COLO668 (cell line): ENCODE results near the gene PHC1.
"Not testable (repeated sequence)": the region's sequence is repeated elsewhere in the genome, so short reads cannot be mapped to it uniquely, and the experiment has no call there.

Source experiments
- DNase-seq: peaks from one replicate; lab custom pipeline; 2025; ENCODE audit not compliant: unreplicated experiment; lab: John Stamatoyannopoulos, UW

PHC1 gene

DNA sequence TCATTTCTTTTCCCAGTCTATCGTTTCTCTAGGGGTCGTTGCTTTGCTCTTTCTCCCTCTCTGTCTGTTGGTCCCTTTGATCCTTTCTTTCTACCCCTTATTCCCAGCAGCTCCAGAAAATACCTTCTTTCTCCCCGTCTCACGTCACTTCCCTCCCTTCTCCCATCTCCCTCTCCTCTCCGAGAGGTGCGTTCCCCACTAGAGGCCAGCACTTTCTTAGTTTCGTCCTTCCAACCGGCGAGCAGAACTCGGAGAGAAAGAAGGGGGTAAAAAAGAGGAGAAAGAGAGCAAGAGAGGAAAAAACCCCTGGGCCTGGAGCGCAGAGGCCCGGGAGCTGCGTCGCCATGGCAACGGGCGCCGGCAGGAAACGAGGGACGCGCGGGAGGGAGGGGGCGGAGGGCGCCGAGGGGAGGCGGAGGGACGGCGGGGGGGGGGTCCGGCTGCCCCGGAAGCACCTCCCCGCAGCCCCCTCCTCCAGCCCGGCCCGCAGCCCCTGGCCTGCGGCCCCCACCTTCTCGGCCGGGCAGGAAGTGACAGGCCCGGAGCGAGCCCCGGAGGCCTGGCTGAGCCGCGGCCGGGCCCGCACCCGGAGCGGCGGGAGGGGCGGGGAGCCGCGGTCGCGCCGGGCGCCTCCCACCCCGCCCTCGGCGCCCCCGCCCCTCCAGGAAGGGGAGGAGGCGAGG is at the start of gene PHC1:
Gene PHC1 (plus strand): TSS at position 477 of the 683 bp plus-strand sequence. CDS start 3,169 bp downstream, outside the sequence.
- peak; percentile 73 for DNase-seq

DNA sequence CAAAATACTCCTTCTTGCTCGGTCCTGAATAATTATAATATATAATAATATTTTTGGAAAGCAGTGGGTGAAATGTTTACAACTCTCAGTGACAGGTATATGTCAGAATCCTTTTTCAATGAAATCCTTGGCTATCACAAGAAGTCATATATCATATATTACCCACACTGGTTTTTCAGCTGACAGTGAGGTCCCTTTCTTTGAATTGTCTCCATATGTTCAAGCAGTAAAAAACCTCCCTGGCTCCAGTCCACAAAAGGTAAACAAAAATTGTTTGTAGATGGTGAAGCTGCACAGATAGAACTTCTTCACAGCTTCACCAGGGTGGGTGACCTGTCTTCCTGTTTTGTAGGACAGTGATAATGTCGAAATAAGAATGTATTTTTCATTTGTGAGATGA is 47.9 kb upstream of the PHC1 start:
- no peak for DNase-seq

DNA sequence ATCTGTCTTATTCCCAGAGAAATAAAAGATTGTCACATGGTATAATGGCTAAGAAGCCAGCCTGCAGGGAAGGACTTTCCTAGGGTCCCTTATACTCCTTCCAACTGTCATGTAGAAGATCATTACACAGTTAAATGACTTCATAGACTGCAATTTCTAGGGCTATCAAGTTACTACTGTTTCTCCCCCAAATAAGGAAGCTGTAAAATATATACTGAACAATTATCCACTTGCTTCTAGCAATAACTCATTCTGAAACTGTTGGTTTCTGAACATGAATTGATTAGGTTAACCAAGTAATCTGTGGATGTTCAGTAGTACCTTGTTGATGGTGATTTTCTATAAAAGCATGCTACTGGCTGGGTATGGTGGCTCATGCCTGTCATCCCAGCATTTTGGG is 47.3 kb upstream of the PHC1 start:
- DNase-seq = no peak

DNA sequence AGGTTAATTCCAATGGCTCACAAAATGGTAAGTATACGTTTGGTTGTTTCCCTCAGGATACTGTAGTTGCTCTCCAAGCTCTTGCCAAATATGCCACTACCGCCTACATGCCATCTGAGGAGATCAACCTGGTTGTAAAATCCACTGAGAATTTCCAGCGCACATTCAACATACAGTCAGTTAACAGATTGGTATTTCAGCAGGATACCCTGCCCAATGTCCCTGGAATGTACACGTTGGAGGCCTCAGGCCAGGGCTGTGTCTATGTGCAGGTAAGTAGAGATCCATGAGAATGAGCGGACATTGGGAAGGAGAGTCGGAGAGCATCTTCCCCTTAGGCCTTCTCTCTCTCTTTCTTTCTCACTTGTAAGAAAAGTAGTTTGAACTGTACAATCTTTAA is 46.5 kb upstream of the PHC1 start:
- no peak for DNase-seq

DNA sequence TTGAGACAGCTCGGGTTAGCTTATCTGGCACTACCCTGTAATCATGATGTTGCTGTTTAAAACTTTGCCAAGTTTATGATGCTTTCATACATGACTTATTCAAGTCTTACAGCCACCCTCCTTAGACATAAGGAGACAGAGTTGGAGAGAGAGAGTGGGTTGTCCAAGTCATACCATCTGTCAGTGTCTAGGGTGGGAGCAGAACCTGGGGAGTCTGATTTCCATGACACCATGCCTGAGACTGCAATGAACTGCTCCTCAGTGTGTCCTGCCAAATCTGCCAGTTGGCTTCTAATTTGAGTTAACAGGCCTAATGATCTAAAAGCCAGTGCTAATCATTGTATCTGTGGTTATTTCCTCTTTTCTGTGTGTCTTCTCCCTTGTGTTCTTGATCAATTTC is 43.7 kb upstream of the PHC1 start:
- no peak for DNase-seq

DNA sequence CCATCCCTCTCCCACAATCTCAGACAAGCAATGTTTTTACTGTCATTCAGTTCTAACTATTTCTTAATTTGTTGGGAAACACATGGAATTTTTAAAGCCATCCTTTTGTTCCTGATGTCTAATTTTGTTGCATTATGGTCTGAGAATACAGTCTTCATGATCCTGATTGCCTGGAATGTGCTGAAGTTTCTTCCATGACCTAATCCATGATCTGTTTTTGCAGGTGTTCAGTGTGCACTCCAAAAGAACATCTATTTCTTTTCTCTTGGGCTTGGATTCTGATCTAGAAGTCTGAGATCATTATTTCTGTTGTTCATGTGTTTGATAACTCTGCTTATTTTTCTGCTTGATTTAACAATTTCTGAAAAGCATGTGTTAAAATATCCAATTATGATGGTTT is 43.2 kb upstream of the PHC1 start:
- no peak for DNase-seq

DNA sequence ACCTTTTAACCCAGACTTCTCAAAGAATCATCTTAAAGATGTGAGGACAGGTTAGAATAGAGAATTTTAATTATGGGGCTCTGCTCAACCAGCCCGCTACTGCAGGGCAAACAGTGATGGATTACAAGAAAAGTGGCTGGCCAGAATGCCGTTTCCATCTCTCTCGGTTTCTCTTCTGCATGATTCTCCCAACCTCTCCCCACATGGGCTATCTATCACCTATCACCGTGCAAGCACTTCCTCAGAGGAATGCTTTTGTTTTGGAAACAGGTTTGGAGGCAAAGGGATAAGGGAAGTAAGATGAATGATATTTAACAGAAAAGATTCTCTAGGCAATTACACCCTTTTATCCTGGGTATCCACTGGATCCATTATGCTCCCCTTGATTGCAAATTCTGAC is 37.4 kb upstream of the PHC1 start:
- no peak for DNase-seq

DNA sequence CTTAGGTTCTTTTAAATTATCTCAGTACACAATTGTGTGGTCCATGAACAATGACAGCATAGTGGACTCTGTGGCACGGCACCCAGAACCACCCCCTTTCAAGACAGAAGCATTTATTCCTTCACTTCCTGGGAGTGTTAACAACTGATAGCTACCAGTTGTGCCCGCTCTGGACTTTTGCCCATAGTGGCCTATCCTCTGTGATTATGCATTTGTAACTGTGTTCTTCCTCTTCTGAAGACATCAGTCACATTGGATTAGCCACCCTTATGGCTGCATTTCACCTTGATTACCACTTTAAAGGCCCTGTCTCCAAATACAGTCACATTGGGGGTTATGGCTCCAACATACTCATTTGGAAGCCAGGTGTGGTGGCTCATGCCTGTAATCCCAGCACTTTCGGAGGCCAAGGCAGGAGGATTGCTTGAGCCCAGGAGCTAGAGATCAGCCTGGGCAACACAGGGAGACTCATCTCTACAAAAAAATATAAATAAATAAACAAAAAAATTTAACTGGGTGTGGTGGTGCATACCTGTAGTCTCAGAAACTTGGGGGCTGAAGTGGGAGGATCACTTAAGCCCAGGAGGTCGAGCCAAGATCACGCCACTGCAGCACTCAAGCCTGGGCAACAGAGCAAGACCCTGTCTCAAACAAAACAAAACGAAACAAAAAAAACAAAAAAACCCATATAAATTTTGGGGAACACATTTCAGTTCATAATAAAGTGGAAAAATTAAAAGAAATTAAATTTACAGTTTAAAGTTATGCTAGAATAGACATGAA is 27.6 kb upstream of the PHC1 start:
- no peak for DNase-seq

DNA sequence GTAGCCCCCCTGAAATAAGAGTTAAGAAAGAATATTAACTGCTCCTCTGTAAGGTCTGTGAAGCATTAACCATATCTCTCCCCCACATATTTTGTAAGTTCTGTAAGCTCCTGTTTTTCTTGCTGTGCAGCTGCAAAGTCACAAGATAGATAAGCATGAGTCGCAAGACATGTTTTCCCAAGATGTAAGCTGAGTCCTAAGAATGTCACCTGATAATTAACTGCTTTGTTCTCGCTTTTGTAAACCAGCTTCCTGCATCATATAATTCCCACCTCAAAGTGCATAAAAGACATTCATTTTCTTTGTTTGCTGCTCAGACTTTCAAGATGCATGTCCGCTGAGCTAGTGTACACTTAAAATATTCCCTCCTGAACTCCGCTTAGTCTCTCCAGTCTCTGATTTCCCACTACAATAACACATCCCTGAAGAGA is 27.0 kb upstream of the PHC1 start:
- no peak for DNase-seq

DNA sequence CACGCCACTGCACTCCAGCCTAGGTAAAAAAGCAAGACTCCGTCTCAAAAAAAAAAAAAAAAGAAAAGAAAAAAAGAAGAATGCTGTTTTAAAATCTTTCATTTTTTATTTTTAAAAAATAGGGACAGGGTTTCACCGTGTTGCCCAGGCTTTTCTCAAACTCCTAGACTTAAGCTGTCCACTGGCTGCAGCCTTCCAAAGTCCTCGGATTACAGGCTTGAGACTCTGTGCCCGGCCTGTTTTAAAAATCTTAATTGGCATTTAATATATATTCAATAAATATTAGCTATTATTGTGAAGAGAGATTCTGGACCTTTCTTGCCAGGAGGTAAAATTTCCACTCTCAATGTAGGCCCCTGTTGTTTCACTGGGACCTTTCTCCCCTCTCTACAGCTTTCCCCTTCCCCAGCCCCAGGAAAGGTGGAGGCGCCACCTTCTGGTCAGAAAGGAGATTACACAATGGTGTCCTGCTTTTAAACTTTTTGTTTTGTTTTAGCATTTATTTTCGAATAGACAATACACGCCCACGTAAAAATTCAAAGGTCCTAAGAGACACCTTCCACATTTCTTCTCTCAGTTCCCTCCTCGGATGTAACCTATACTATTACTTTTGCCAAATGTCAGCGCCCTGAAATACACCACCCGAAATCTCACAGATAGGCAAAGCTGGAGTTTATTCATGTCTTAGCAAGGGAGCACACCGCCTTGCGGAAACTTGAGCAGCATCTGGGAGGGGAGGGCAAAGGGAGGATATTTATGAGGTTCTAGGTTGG is 23.8 kb upstream of the PHC1 start:
- DNase-seq = peak; percentile 18

DNA sequence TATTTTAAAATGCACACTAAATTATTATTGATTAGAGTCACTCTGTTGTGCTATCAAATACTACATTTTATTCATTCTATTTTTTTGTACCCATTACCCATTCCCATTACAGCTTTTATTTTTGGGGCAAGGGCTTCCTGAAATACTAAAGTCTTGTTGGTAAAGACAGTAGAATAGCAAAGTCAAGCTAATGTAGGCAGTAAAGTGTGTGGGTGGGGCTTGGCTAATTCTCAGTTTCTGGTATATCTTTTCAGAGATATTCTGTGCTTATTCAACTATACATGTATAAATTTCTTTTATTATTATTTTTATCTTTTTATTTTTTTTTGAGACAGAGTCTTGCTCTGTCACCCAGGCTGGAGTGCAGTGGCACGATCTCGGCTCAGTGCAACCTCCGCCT is 22.3 kb upstream of the PHC1 start:
- no peak for DNase-seq

DNA sequence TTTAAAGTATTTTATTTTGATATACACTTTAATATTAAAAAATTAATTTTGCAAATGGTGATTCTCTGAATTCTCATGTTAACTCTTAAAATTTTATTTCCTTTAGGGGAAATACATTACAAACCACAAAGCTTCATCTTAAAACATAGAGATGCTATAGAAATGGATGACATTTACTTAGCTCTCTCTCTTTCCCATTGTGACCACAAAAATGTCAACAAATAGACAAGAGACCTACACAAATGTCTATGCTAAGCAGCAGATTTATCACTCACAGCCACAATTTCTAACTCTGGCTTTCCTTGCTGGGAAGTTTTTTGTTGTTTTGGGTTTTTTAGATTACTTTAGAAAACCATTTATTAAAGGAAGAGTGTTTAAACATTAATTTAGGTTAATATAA is 19.9 kb upstream of the PHC1 start:
- no peak for DNase-seq

DNA sequence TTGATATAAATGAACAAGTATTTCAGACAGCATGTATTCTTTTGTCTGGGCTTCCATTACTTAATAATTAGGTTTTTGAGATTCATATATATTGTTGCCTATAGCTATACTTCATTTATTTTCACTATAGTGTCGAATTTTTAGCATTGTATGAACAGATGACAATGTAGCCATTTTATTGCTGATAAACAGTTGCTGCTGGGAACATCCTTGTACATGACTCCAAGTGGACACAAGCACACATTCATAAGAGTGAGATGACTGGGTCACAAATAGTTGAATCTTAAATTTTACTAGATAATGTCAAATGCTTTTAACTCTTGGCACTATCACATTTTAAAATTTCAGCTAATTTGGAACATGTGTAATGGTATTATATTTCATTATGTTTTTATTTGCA is 19.3 kb upstream of the PHC1 start:
- no peak for DNase-seq

DNA sequence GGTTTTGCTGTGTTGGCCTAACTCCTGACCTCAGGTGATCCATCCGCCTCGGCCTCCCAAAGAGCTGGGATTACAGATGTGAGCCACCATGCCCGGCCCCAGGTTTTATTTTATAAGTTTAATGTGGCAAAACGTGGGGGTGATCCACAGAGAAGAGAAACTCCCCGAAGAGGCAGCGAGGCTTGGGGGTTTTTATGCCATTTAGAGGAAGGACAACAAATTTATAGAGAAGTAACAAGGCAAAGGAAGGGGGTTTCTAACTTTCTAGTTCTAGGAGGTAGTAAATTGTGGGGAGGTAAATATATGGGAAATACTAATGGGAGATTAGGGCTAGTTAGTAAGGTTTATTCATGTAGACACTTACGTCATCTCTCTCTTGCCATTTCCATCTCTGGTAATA is 17.2 kb upstream of the PHC1 start:
- DNase-seq = no peak

DNA sequence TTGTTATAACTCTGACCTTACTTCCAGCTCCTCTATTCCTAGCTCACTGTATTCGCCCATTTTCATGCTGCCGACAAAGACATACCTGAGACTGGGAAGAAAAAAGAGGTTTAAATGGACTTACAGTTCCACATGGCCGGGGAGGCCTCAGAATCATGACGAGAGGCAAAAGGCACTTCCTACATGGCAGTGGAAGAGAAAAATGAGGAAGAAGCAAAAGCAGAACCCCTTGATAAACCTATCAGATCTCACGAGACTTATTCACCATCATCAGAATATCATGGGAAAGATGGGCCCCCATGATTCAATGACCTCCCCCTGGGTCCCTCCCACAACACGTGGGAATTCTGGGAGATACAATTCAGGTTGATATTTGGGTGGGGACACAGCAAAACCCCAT is 14.5 kb upstream of the PHC1 start:
- no peak for DNase-seq

DNA sequence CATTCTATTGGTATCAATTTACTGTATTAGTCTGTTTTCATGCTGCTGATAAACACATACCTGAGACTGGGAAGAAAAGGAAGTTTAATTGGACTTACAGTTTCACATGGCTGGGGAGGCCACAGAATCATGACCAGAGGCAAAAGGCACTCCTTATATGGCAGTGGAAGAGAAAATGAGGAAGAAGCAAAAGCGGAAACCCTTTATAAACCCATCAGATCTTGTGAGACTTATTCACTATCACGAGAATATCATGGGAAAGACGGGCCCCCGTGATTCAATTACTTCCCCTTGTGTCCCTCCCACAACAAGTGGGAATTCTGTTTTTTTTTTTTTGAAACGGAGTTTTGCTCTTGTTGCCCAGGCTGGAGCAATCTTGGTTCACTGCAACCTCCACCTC is 11.6 kb upstream of the PHC1 start:
- DNase-seq = not testable (repeated sequence)

DNA sequence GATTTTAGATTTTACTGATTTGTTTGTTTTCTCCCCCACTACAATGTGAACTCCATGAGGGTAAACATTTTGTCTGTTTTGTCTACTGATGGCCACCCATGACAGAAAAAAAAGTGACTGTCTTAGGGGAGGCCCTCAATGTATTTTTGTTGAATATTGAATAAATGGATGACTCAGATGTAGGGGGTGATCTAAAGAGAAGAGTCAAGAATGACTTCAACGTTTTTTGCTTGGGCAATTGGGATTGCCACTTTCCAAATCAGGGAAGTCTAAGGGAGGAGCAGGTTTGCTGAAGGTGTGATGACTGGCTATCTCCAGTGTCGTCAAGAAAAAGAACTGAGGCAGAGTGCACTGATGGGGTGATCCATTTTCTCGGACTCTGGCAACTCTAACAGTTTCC is 10.7 kb upstream of the PHC1 start:
- no peak for DNase-seq

DNA sequence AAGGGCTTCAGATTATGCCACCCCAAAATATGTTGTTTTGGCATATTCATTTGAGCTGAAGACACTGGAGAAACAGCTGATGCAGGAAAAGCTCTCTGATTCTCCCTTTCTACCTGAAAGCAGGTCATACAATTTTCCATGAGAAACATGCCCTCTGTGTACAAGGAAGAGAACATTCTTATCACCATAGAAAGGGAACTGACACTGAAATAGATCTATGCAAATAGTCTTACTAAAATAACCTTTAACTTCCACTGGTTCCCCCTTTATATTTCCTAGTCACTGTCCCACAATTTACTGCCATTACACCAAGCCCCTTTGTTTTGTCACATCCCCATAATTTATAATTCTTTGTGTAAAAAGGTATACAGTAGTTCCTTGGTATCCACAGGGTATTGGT is 9.6 kb upstream of the PHC1 start:
- DNase-seq = no peak

DNA sequence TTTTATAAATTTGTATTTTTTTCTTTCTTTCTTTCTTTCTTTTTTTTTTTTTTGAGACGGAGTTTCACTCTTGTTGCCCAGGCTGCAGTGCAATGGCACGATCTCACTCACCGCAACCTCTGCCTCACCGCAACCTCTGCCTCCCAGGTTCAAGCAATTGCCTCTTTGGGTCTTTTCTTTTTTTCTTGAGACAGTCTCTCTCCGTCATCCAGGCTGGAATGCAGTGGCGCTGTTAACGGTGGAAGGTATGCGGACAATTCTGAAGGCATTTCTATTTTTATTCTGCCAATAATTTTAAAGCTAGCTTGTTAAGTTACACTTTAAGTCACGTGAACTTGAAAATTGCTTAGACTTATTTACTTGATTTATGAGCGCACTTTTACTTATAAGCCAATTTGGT is 8.8 kb upstream of the PHC1 start:
- no peak for DNase-seq

DNA sequence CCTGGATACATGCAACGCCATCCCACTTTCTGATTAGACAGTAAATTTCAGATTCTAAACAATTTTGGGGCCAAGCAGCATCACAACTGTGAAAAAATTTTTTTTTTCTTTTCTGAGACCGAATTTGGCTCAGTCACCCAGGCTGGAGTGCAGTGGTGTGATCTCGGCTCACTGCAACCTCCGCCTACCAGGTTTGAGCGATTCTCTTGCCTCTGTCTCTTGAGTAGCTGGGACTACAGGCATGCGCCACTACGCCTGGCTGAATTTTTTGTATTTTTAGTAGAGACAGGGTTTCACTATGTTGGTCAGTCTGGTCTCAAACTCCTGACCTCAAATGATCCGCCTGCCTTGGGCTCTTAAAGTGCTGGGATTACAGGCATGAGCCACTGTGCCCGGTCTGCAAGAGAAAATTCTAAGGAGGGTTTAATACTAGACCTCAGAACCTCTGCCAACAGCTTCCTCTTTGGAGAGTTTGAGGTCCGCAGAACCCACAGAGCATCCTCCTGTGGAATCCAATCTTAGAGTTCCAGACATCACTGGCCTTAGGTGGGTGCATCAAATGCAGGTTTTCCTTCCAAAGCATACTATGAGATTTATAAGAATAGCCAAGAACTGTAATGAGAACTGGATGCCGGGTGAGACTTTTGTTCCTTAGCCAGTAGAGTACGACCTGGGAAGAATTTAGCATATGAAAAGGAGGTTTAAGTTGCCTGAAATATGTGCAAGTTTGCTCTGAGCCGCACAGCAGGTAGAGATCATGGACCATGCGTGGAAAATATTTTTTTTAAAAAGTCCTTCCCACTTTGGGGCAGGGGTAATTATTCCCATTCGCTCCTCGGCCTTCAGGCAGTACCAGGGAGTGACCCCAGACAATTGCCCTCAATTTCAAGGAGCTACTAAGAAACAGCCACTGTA is 7.8 kb upstream of the PHC1 start:
- no peak for DNase-seq

DNA sequence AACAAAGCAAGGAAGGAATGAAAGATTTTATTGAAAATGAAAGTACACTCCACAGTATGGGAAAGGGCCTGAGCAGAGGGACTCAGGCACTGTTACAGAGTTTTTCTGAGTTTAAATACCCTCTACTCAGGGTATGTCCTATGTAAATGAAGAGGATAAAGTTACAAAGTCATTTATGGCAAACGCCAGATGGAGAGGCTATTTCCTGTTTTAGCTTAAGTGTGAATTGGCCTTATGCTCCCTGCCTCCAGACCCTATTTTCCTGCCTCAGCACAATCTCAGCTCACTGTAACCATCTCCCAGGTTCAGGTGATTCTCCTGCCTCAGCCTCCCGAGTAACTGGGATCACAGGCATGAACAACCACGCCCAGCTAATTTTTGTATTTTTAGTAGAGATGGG is 6.8 kb upstream of the PHC1 start:
- DNase-seq = no peak
